Neural cell (in vitro differentiated cells): Measurements from ENCODE around the gene SLC2A14. TPM values are rescaled to one million over a fixed set of nuclear protein-coding genes. Genes with fewer than 3 reads are reported as not detected.
"Not testable (repeated sequence)": the region's sequence is repeated elsewhere in the genome, so short reads cannot be mapped to it uniquely, and the experiment has no call there.

Experiments
- H2AFZ ChIP-seq: fragments of 200-600, 300-800 bp; sonication (generic), shearing (Covaris generic); 2 replicates; pipeline ENCODE4 v1.6.0; 2014; ENCODE audit warnings: low read depth, mild to moderate bottlenecking, antibody characterized with exemption, low read length, moderate library complexity
- H3F3A ChIP-seq: fragments of 200-600 bp; shearing (Covaris generic); 2 replicates; pipeline ENCODE4 v1.6.1; 2016; ENCODE audit warnings: mild to moderate bottlenecking, moderate library complexity, mixed read lengths, antibody characterized with exemption, low read length; ENCODE audit not compliant: insufficient read depth, poor library complexity, severe bottlenecking
- H3K27ac ChIP-seq: fragments of 200-600, 300-800 bp; sonication (generic), shearing (Covaris generic); 2 replicates; pipeline ENCODE4 v1.5.1; 2014; ENCODE audit warnings: mild to moderate bottlenecking, low read length, moderate library complexity
- H3K27me3 ChIP-seq: fragments of 300-800, 200-600 bp; sonication (generic), shearing (Covaris generic); 2 replicates; pipeline ENCODE4 v1.6.0; 2014; ENCODE audit warnings: mild to moderate bottlenecking, low read depth, low read length, moderate library complexity; ENCODE audit not compliant: insufficient read depth
- H3K36me3 ChIP-seq: fragments of 300-800, 200-600 bp; sonication (generic), shearing (Covaris generic); 2 replicates; pipeline ENCODE4 v1.5.1; 2014; ENCODE audit warnings: mild to moderate bottlenecking, antibody characterized with exemption, low read length, moderate library complexity; ENCODE audit not compliant: insufficient read depth
- H3K4me2 ChIP-seq: fragments of 300-800, 200-600 bp; sonication (generic), shearing (Covaris generic); 2 replicates; pipeline ENCODE4 v1.6.0; 2014; ENCODE audit warnings: mild to moderate bottlenecking, low read length
- H3K4me3 ChIP-seq: fragments of 300-800, 200-600 bp; sonication (generic), shearing (Covaris generic); 2 replicates; pipeline ENCODE4 v1.5.1; 2014; ENCODE audit warnings: mild to moderate bottlenecking, low read length, moderate library complexity
- H3K79me2 ChIP-seq: fragments of 200-600 bp; shearing (Covaris generic); replicated peaks from 2 replicates; pipeline ENCODE4 v1.6.0; 2014; ENCODE audit warnings: mild to moderate bottlenecking, low read length, moderate library complexity; ENCODE audit not compliant: insufficient read depth
- H3K9ac ChIP-seq: fragments of 300-800, 200-600 bp; sonication (generic), shearing (Covaris generic); 2 replicates; pipeline ENCODE4 v1.6.1; 2016; ENCODE audit warnings: mild to moderate bottlenecking, low read length, mixed read lengths
- H3K9me2 ChIP-seq: fragments of 200-600 bp; shearing (Covaris generic); 2 replicates; pipeline ENCODE4 v1.6.1; 2016; ENCODE audit warnings: mild to moderate bottlenecking, low read length, mixed read lengths; ENCODE audit not compliant: insufficient read depth
- H3K9me3 ChIP-seq: fragments of 200-600, 300-800 bp; sonication (generic), shearing (Covaris generic); 2 replicates; pipeline ENCODE4 v1.6.1; 2016; ENCODE audit warnings: mild to moderate bottlenecking, mixed run types, low read length, moderate library complexity, mixed read lengths
- H4K20me1 ChIP-seq: fragments of 200-600 bp; shearing (Covaris generic); 2 replicates; pipeline ENCODE4 v1.6.1; 2016; ENCODE audit warnings: mild to moderate bottlenecking, mixed run types; ENCODE audit not compliant: insufficient read depth
- CTCF ChIP-seq: fragments of 450-650 bp; IDR thresholded peaks from 2 replicates; pipeline ENCODE4 v1.5.1; 2014; ENCODE audit warnings: antibody characterized with exemption, mild to moderate bottlenecking, moderate library complexity; ENCODE audit not compliant: poor library complexity, severe bottlenecking
- EP300 ChIP-seq: fragments of 450-650 bp; conservative IDR thresholded peaks from 2 replicates; pipeline ENCODE4 v1.6.1; 2014; ENCODE audit warnings: antibody characterized with exemption, mild to moderate bottlenecking, moderate library complexity; ENCODE audit not compliant: poor library complexity, severe bottlenecking
- EZH2 ChIP-seq: fragments of 200-600, 300-800 bp; shearing (Covaris generic), sonication (generic); IDR thresholded peaks from 2 replicates; pipeline ENCODE4 v1.6.1; 2014; ENCODE audit warnings: antibody characterized with exemption, low read length, borderline replicate concordance, mild to moderate bottlenecking; ENCODE audit not compliant: insufficient read depth, poor library complexity, severe bottlenecking
- MXI1 ChIP-seq: fragments of 450-650 bp; conservative IDR thresholded peaks from 2 replicates; pipeline ENCODE4 v1.6.1; 2014; ENCODE audit warnings: antibody characterized with exemption, mild to moderate bottlenecking; ENCODE audit not compliant: poor library complexity, severe bottlenecking
- POLR2AphosphoS5 ChIP-seq: IDR thresholded peaks from 2 replicates; pipeline ENCODE4 v1.6.1; 2012
- RAD21 ChIP-seq: fragments of 450-650 bp; conservative IDR thresholded peaks from 2 replicates; pipeline ENCODE4 v1.6.1; 2014; ENCODE audit warnings: antibody characterized with exemption, mild to moderate bottlenecking, moderate library complexity
- REST ChIP-seq: IDR thresholded peaks from 2 replicates; pipeline ENCODE4 v1.6.1; 2012; ENCODE audit warnings: borderline replicate concordance
- SMC3 ChIP-seq: fragments of 450-650 bp; conservative IDR thresholded peaks from 2 replicates; pipeline ENCODE4 v1.6.1; 2014; ENCODE audit warnings: antibody characterized with exemption, mild to moderate bottlenecking, moderate library complexity; ENCODE audit not compliant: poor library complexity
- polyA plus RNA-seq: library from polyadenylated mRNA; depleted of rRNA; stranded (reverse); fragments of >200 nt; gene quantifications from 2 replicates; pipeline ENCODE4 v1.2.3, GENCODE V29; 2014

The SLC2A14 gene
- polyA plus RNA-seq, 1 donor from 2014 or later, result not detected

GRCh38 chr12:7868391-7868790 lies 4.3 kb downstream of the SLC2A14 start:
- no peak overlapping the region for H3K27ac ChIP-seq
- H3K36me3 ChIP-seq, result no peaks in the 10 kb centered on the region
- H3K4me2 ChIP-seq, result no peak overlapping the region
- H3K27me3 ChIP-seq, result no peaks in the 10 kb centered on the region
- no peaks in the 10 kb centered on the region for H3K9me3 ChIP-seq
- H3K9ac ChIP-seq, result no peak overlapping the region
- H4K20me1 ChIP-seq, result no peaks in the 10 kb centered on the region
- no peaks in the 10 kb centered on the region for H3K9me2 ChIP-seq
- no peak overlapping the region for H3K4me3 ChIP-seq
- H2AFZ ChIP-seq, result no peak overlapping the region
- no peaks in the 10 kb centered on the region for H3K79me2 ChIP-seq
- H3F3A ChIP-seq, result no peaks in the 10 kb centered on the region
- no peak for TF ChIP-seq SMC3
- no peak for TF ChIP-seq MXI1

GRCh38 chr12:7864601-7865150 lies 8.0 kb downstream of the SLC2A14 start:
- Histone ChIP-seq H4K20me1 (no peaks in the 10 kb centered on the region), H3K4me2 (no peak overlapping the region), H3K9me3 (no peaks in the 10 kb centered on the region), H3K36me3 (no peaks in the 10 kb centered on the region), H3F3A (no peaks in the 10 kb centered on the region), H3K27me3 (no peaks in the 10 kb centered on the region), H2AFZ (no peak overlapping the region), H3K9ac (no peak overlapping the region), H3K27ac (no peak overlapping the region), H3K9me2 (no peaks in the 10 kb centered on the region), H3K4me3 (no peak overlapping the region), H3K79me2 (no peaks in the 10 kb centered on the region)
- TF ChIP-seq SMC3 (no peak), REST (no peak), RAD21 (no peak), EZH2 (no peak), MXI1 (no peak), EP300 (no peak), CTCF (no peak), POLR2AphosphoS5 (no peak)

GRCh38 chr12:7862814-7863348 lies 9.8 kb downstream of the SLC2A14 start:
- not testable (repeated sequence) for H3K27me3 ChIP-seq, H3K4me2 ChIP-seq, H3K36me3 ChIP-seq, H3K4me3 ChIP-seq, H2AFZ ChIP-seq, H3K9me3 ChIP-seq, H3K9me2 ChIP-seq, H3F3A ChIP-seq, H3K79me2 ChIP-seq, H3K9ac ChIP-seq, H3K27ac ChIP-seq, H4K20me1 ChIP-seq

- H3K4me2 ChIP-seq, H3K9ac ChIP-seq, H3K9me3 ChIP-seq, H2AFZ ChIP-seq, H4K20me1 ChIP-seq, H3F3A ChIP-seq, H3K4me3 ChIP-seq, H3K27ac ChIP-seq, H3K36me3 ChIP-seq, H3K27me3 ChIP-seq, H3K9me2 ChIP-seq, H3K79me2 ChIP-seq: not testable (repeated sequence)
Observed at GRCh38 chr12:7862301-7862700, 10.4 kb downstream of the SLC2A14 start.
